GM18526 (cell line): ENCODE data around the gene SDR9C7.

Experiments used
- POLR2A ChIP-seq: IDR thresholded peaks from 3 replicates; pipeline ENCODE4 v1.6.1; 2011; ENCODE audit not compliant: insufficient read length; ENCODE audit errors: extremely low read depth

The SDR9C7 gene

GRCh38 chr12:56948881-56949280, 14.7 kb upstream of the SDR9C7 start:
- no peak for TF ChIP-seq POLR2A

GRCh38 chr12:56948457-56948777, 14.2 kb upstream of the SDR9C7 start:
- no peak for TF ChIP-seq POLR2A

GRCh38 chr12:56947633-56948456, 13.6 kb upstream of the SDR9C7 start:
- no peak for TF ChIP-seq POLR2A

GRCh38 chr12:56943878-56944277, 9.7 kb upstream of the SDR9C7 start:
- no peak for TF ChIP-seq POLR2A

- TF ChIP-seq POLR2A = no peak
Measured at GRCh38 chr12:56941299-56942017, 7.2 kb upstream of the SDR9C7 start.

GRCh38 chr12:56935752-56936151, 1.5 kb upstream of the SDR9C7 start:
- TF ChIP-seq POLR2A = no peak

GRCh38 chr12:56935157-56935556, 949 bp upstream of the SDR9C7 start:
- no peak for TF ChIP-seq POLR2A

GRCh38 chr12:56932867-56933266, 1.3 kb downstream of the SDR9C7 start:
- no peak for TF ChIP-seq POLR2A

GRCh38 chr12:56932146-56932545, 2.1 kb downstream of the SDR9C7 start:
- TF ChIP-seq POLR2A = no peak

- no peak for TF ChIP-seq POLR2A
Measured at GRCh38 chr12:56931474-56931978, 2.7 kb downstream of the SDR9C7 start.

GRCh38 chr12:56930241-56930640, 4.0 kb downstream of the SDR9C7 start:
- TF ChIP-seq POLR2A = no peak

GRCh38 chr12:56929780-56930179, 4.4 kb downstream of the SDR9C7 start:
- TF ChIP-seq POLR2A = no peak

GRCh38 chr12:56928262-56928661, 5.9 kb downstream of the SDR9C7 start:
- no peak for TF ChIP-seq POLR2A

GRCh38 chr12:56927281-56927680, 6.9 kb downstream of the SDR9C7 start:
- TF ChIP-seq POLR2A = no peak

- TF ChIP-seq POLR2A = no peak
Measured at GRCh38 chr12:56922031-56922430, 12.2 kb downstream of the SDR9C7 start.

- TF ChIP-seq POLR2A = no peak
Measured at GRCh38 chr12:56921346-56921745, 12.9 kb downstream of the SDR9C7 start.
